Suprapubic skin (tissue), 3 donors: ENCODE measurements around the gene TXNL4B.

ENCODE experiments used
- POLR2A ChIP-seq, 2 donors: fragments of 450-650 bp; IDR thresholded peaks; one replicate each; pipeline ENCODE4 v1.6.1; 2017; ENCODE audit warnings: antibody characterized with exemption in 2 of 2, mild to moderate bottlenecking in 2 of 2, moderate library complexity in 2 of 2
- TF ChIP-seq, protein P1 (sequence below), 2 donors: fragments of 200-600 bp in 1 of 2; fragments of 450-650 bp in 1 of 2; sonication (generic) in 1 of 2; IDR thresholded peaks; one replicate each; pipeline ENCODE4 v1.5.1; 2016 to 2019; ENCODE audit warnings: antibody characterized with exemption in 2 of 2, mild to moderate bottlenecking in 1 of 2, moderate library complexity in 1 of 2

DNA sequence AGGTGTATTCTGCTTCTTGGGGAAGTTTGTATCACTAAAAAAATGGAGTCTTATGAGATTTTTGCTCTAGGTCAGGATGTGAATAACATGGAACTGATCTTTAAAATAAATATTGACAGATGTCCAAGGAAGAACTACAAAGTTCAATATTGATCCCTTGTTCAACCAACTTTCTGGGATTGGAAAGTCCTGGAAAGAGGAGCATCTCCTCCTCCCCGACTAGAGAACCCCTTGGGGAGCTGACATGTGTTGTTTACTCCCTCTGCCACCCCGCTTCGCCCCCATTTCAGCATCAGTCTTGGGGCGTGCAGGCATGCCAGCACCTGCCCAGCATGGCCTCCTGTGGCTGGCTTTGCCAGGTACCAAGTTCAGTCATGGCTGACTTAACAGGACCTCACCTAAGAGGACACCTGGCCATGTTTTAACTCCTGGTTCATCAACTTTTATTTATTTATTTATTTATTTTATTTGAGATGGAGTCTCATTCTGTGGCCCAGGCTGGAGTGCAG, 44.7 kb upstream of the TXNL4B start:
- TF ChIP-seq, protein P1, sequence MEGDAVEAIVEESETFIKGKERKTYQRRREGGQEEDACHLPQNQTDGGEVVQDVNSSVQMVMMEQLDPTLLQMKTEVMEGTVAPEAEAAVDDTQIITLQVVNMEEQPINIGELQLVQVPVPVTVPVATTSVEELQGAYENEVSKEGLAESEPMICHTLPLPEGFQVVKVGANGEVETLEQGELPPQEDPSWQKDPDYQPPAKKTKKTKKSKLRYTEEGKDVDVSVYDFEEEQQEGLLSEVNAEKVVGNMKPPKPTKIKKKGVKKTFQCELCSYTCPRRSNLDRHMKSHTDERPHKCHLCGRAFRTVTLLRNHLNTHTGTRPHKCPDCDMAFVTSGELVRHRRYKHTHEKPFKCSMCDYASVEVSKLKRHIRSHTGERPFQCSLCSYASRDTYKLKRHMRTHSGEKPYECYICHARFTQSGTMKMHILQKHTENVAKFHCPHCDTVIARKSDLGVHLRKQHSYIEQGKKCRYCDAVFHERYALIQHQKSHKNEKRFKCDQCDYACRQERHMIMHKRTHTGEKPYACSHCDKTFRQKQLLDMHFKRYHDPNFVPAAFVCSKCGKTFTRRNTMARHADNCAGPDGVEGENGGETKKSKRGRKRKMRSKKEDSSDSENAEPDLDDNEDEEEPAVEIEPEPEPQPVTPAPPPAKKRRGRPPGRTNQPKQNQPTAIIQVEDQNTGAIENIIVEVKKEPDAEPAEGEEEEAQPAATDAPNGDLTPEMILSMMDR (IDR thresholded peaks at IDR 0.05) = no peak
- no peak for TF ChIP-seq POLR2A (IDR thresholded peaks at IDR 0.05)
